Subcutaneous adipose tissue (tissue), 4 donors: ENCODE data around the gene CALHM5. TPM values are rescaled to one million over a fixed set of nuclear protein-coding genes. Genes with fewer than 3 reads are reported as not detected.

Experiments used
- CTCF ChIP-seq: fragments of 450-650 bp; IDR thresholded peaks from one replicate; pipeline ENCODE4 v1.5.1; 2016; ENCODE audit warnings: low read depth, mild to moderate bottlenecking, control low read depth, antibody characterized with exemption, moderate library complexity
- total RNA-seq, 4 donors: library from RNA; depleted of rRNA; stranded (reverse); fragments of >200 nt; gene quantifications; one replicate each; pipeline ENCODE4 v1.1.0, GENCODE V29; 2016

The CALHM5 gene
- total RNA-seq, 4 donors from 2014 or later = 2.3 to 3.3 (median 2.7) TPM

GRCh38 chr6:116570856-116571682 lies 59.6 kb downstream of the CALHM5 start, which contains the start of gene RWDD1:
Gene RWDD1 (plus strand): TSS chr6:116571504. CDS start chr6:116571583, 79 bp downstream.
- no peak for TF ChIP-seq CTCF

DNA sequence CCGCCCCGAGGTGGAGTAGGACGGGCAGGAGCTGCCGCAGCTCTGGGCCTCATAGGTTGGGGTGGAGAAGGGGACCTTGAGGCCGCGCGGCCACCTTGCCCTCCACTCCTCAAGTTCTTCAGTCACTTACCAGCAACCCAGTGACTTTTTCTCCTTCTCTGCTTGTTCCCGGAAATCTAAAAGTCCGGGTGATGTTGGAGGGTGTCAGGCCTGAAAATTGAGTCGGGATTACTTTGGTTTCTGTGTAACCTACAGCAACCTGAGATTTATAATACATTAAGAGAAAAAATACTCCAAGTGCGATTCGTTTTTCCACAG lies 60.2 kb downstream of the CALHM5 start:
- no peak for TF ChIP-seq CTCF

- no peak for TF ChIP-seq CTCF
Observed at GRCh38 chr6:116572162-116572561, 60.7 kb downstream of the CALHM5 start.

Other genes with a start within 250 kb of the CALHM5 start
- gene TSPYL1, start 231.7 kb upstream of the CALHM5 start, total RNA-seq = 10 to 100 TPM; 38.2 to 68.8 (median 50.1) TPM
- 100 to 1,000 TPM in 3 of 4 donors, 10 to 100 TPM in 1; 71.2 to 129 (median 119) TPM for gene DSE, start 140.7 kb upstream of the CALHM5 start, total RNA-seq
- 1 to 10 TPM in 3 of 4 donors, under 1 TPM in 1; 0.65 to 9.2 (median 3.7) TPM for gene CALHM6, start 50.3 kb upstream of the CALHM5 start, total RNA-seq
- under 1 TPM in 1 of 4 donors, not detected in 3; 0.33 TPM for gene TRAPPC3L, start 34.0 kb downstream of the CALHM5 start, total RNA-seq
- not detected for gene CALHM4, start 42.1 kb downstream of the CALHM5 start, total RNA-seq
- 10 to 100 TPM; 42.2 to 70.6 (median 50.4) TPM for gene RWDD1, start 59.9 kb downstream of the CALHM5 start, total RNA-seq
- gene RSPH4A, start 104.8 kb downstream of the CALHM5 start, total RNA-seq = under 1 TPM in 2 of 4 donors, not detected in 2; 0.17 to 0.22 TPM
- gene ZUP1, start 157.1 kb downstream of the CALHM5 start, total RNA-seq = 10 to 100 TPM in 1 of 4 donors, 1 to 10 TPM in 3; 8.7 to 10.9 (median 9.6) TPM
- gene KPNA5, start 169.6 kb downstream of the CALHM5 start, total RNA-seq = 10 to 100 TPM in 3 of 4 donors, 1 to 10 TPM in 1; 9.0 to 13.2 (median 11.7) TPM